Liver (tissue), 3 donors: Measurements from ENCODE around the gene MARVELD1.

Experiments used
- ATF3 ChIP-seq: IDR thresholded peaks from 2 replicates; pipeline ENCODE4 v1.6.1; 2016; ENCODE audit warnings: antibody characterized with exemption
- CTCF ChIP-seq: fragments of 150-350 bp; IDR thresholded peaks from 2 replicates; pipeline ENCODE4 v1.5.1; 2017; ENCODE audit warnings: improper control_type of control experiment, low read depth, low read length; ENCODE audit not compliant: missing input control
- EGR1 ChIP-seq, 2 donors: IDR thresholded peaks; 2 replicates each; pipeline ENCODE4 v1.6.1; 2016 to 2018; ENCODE audit warnings: antibody characterized with exemption in 2 of 2, low read depth in 2 of 2
- FOXA1 ChIP-seq: IDR thresholded peaks from 2 replicates; pipeline ENCODE4 v1.6.1; 2016; ENCODE audit warnings: antibody characterized with exemption
- JUND ChIP-seq, 2 donors: IDR thresholded peaks; 2 replicates each; pipeline ENCODE4 v1.6.1; 2016; ENCODE audit warnings: antibody characterized with exemption in 2 of 2
- SP1 ChIP-seq: IDR thresholded peaks from 2 replicates; pipeline ENCODE4 v1.6.1; 2018; ENCODE audit warnings: antibody characterized with exemption, mild to moderate bottlenecking
- TAF1 ChIP-seq: conservative IDR thresholded peaks from 2 replicates; pipeline ENCODE4 v1.6.1; 2016; ENCODE audit warnings: antibody characterized with exemption, mild to moderate bottlenecking
- TF ChIP-seq, protein P1 (sequence below): IDR thresholded peaks from 2 replicates; pipeline ENCODE4 v1.6.1; 2016; ENCODE audit warnings: antibody characterized with exemption
- TF ChIP-seq, protein P2 (sequence below): IDR thresholded peaks from 2 replicates; pipeline ENCODE4 v1.6.1; 2016; ENCODE audit warnings: antibody characterized with exemption
- donor health status: healthy.
- donor health status: healthy.

GRCh38 chr10:97684866-97685394 is 28.6 kb upstream of the MARVELD1 start:
- TF ChIP-seq CTCF, result no peak
- TF ChIP-seq, protein P1, sequence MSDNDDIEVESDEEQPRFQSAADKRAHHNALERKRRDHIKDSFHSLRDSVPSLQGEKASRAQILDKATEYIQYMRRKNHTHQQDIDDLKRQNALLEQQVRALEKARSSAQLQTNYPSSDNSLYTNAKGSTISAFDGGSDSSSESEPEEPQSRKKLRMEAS, result peak; percentile 81
- TF ChIP-seq SP1, result peak; percentile 87
- TF ChIP-seq ATF3, result peak; percentile 65
- peak; percentile 57 for TF ChIP-seq FOXA1
- TF ChIP-seq JUND (IDR thresholded peaks at IDR 0.05), result peak; percentile 52 to 76
- TF ChIP-seq EGR1 (IDR thresholded peaks at IDR 0.05; ENCODE audit: low read depth in 2 of 2), result peak in 1 of 2 donors; percentile 83
- TF ChIP-seq, protein P2, sequence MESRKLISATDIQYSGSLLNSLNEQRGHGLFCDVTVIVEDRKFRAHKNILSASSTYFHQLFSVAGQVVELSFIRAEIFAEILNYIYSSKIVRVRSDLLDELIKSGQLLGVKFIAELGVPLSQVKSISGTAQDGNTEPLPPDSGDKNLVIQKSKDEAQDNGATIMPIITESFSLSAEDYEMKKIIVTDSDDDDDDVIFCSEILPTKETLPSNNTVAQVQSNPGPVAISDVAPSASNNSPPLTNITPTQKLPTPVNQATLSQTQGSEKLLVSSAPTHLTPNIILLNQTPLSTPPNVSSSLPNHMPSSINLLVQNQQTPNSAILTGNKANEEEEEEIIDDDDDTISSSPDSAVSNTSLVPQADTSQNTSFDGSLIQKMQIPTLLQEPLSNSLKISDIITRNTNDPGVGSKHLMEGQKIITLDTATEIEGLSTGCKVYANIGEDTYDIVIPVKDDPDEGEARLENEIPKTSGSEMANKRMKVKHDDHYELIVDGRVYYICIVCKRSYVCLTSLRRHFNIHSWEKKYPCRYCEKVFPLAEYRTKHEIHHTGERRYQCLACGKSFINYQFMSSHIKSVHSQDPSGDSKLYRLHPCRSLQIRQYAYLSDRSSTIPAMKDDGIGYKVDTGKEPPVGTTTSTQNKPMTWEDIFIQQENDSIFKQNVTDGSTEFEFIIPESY, result peak; percentile 40
- peak; percentile 21 for TF ChIP-seq TAF1
